ENCODE data around the gene C16orf90.
A peak's percentile ranks its signal among the peaks of the same experiment; 100 is the strongest.

The C16orf90 gene

DNA sequence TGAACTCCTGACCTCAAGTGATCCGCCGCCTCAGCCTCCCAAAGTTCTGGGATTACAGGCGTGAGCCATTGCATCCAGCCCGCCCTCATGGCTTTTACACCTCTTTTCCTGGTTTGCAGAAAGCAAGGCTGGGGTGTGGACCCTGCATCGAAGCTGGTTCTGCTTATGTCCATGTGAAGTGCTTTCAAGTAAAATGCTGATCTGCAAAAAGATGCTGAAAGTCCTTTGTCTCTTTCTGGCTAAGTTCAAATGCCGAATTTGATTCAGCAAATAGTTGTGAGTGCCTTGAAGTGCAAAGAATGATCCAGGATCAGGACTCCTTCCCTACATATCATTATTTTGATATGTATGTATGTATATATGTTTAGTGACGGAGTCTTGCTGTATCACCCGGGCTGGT is 34.7 kb downstream of the C16orf90 start:
- no peak for DNase-seq

GRCh38 chr16:3460121-3460520 is 35.2 kb downstream of the C16orf90 start:
- no peak for DNase-seq

- DNase-seq = no peak
Measured at GRCh38 chr16:3459401-3460090, 35.7 kb downstream of the C16orf90 start.

- no peak for DNase-seq
Measured at GRCh38 chr16:3458852-3459361, 36.4 kb downstream of the C16orf90 start.

- no peak for DNase-seq
Measured at GRCh38 chr16:3458278-3458851, 36.9 kb downstream of the C16orf90 start.

GRCh38 chr16:3457434-3458252 is 37.6 kb downstream of the C16orf90 start:
- DNase-seq = peak; percentile 90 to 93

GRCh38 chr16:3454631-3455147 is 40.6 kb downstream of the C16orf90 start:
- DNase-seq = no peak

DNA sequence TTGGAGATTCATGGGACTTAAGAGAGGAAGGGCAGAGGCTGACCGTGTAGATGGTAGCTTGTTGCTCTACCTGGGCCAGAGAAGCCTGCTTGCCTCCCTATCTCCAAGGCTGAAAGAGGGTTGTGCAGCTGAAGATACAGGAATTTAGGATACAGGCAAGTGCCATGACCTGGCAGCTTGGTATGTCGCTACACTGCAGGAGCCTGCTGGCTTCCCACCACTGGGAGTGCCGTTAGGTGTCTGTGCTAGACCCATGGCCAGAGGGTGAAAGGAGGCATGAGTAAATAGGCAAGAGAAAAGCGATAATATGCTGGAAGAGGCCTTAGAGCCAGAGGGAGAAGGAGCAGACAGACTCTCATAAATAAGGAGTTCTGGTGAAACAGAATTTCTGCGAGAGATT is 41.2 kb downstream of the C16orf90 start:
- no peak for DNase-seq

- DNase-seq = peak; percentile 33 to 67
Measured at GRCh38 chr16:3444032-3444388, 51.3 kb downstream of the C16orf90 start.
